WTC11 (cell line): ENCODE measurements around the gene ACP1. TPM values are rescaled to one million over a fixed set of nuclear protein-coding genes. Genes with fewer than 3 reads are reported as not detected.
A peak's percentile ranks its signal among the peaks of the same experiment; 100 is the strongest.

Source experiments
- ATAC-seq: fragments of 200-7000 bp; cut with Tn5 transposase; 2 replicates; pipeline ENCODE4 v1.10.0; 2021; ENCODE audit warnings: mild to moderate bottlenecking, moderate library complexity
- CTCF ChIA-PET: fragments of 300-600 bp; sonication (Branson Sonifier 250); formaldehyde crosslinking; loops from one replicate; lab custom pipeline; 2021; ENCODE audit warnings: antibody characterized with exemption; lab: Charles Lee
- POLR2A ChIA-PET: fragments of 350-600 bp; sonication (Branson Sonifier 250); formaldehyde crosslinking; loops from one replicate; lab custom pipeline; 2021; ENCODE audit warnings: antibody characterized with exemption; lab: Charles Lee
- DNase-seq: peaks from one replicate; pipeline ENCODE4 v3.0.0; 2021; ENCODE audit warnings: low spot score
- H3K27ac Mint-ChIP-seq: 2 replicates; pipeline ENCODE4 v1.8.0; 2021; ENCODE audit warnings: mixed read lengths
- H3K27me3 Mint-ChIP-seq: 2 replicates; pipeline ENCODE4 v1.8.0; 2021; ENCODE audit warnings: low read depth, mild to moderate bottlenecking, moderate library complexity, mixed read lengths
- H3K36me3 Mint-ChIP-seq: 2 replicates; pipeline ENCODE4 v1.8.0; 2021; ENCODE audit warnings: mixed read lengths
- H3K4me1 Mint-ChIP-seq: 2 replicates; pipeline ENCODE4 v1.8.0; 2022; ENCODE audit warnings: mixed read lengths
- H3K4me3 Mint-ChIP-seq: 2 replicates; pipeline ENCODE4 v1.8.0; 2021; ENCODE audit warnings: mild to moderate bottlenecking, moderate library complexity, mixed read lengths
- H3K9me3 Mint-ChIP-seq: 2 replicates; pipeline ENCODE4 v1.8.0; 2021; ENCODE audit warnings: mixed read lengths
- ARID4B ChIP-seq: sonication (generic); formaldehyde crosslinking; IDR thresholded peaks from 2 replicates; pipeline ENCODE4 v1.8.0; 2023; ENCODE audit warnings: missing genetic modification reagents, mild to moderate bottlenecking, borderline replicate concordance
- E2F5 ChIP-seq: sonication (generic); formaldehyde crosslinking; IDR thresholded peaks from 2 replicates; pipeline ENCODE4 v1.8.1; 2022; ENCODE audit warnings: mild to moderate bottlenecking, moderate library complexity, missing genetic modification reagents
- FOXK1 ChIP-seq: sonication (generic); formaldehyde crosslinking; IDR thresholded peaks from 2 replicates; pipeline ENCODE4 v1.8.0; 2022; ENCODE audit warnings: mild to moderate bottlenecking, moderate library complexity, missing genetic modification reagents
- GRHL2 ChIP-seq: fragments of 250-450 bp; sonication (Bioruptor Pico); IDR thresholded peaks from 2 replicates; pipeline ENCODE4 v1.8.0; 2022; ENCODE audit warnings: mild to moderate bottlenecking, moderate library complexity; ENCODE audit not compliant: insufficient replicate concordance, severe bottlenecking
- GTF2I ChIP-seq: fragments of 250-450 bp; sonication (Bioruptor Pico); conservative IDR thresholded peaks from 2 replicates; pipeline ENCODE4 v1.4.0; 2021; ENCODE audit warnings: mild to moderate bottlenecking
- IRF1 ChIP-seq: sonication (generic); formaldehyde crosslinking; IDR thresholded peaks from 2 replicates; pipeline ENCODE4 v1.8.0; 2023; ENCODE audit warnings: missing genetic modification reagents
- MXD4 ChIP-seq: fragments of 250-450 bp; sonication (Bioruptor Pico); IDR thresholded peaks from 2 replicates; pipeline ENCODE4 v1.8.0; 2021; ENCODE audit warnings: mild to moderate bottlenecking, moderate library complexity, borderline replicate concordance
- MYBL2 ChIP-seq: sonication (generic); formaldehyde crosslinking; IDR thresholded peaks from 2 replicates; pipeline ENCODE4 v1.8.1; 2023; ENCODE audit warnings: mild to moderate bottlenecking, moderate library complexity, missing genetic modification reagents
- NFATC4 ChIP-seq: fragments of 250-450 bp; sonication (Bioruptor Pico); IDR thresholded peaks from 2 replicates; pipeline ENCODE4 v1.9.0; 2021; ENCODE audit warnings: mild to moderate bottlenecking
- NR3C1 ChIP-seq: sonication (generic); formaldehyde crosslinking; conservative IDR thresholded peaks from 2 replicates; pipeline ENCODE4 v1.8.1; 2023; ENCODE audit warnings: low read depth, mild to moderate bottlenecking, missing genetic modification reagents
- OVOL2 ChIP-seq: fragments of 250-450 bp; sonication (Bioruptor Pico); IDR thresholded peaks from 2 replicates; pipeline ENCODE4 v1.9.0; 2021; ENCODE audit warnings: mild to moderate bottlenecking, borderline replicate concordance
- RORB ChIP-seq: fragments of 250-450 bp; sonication (Bioruptor Pico); IDR thresholded peaks from 2 replicates; pipeline ENCODE4 v1.9.0; 2021; ENCODE audit warnings: mild to moderate bottlenecking
- TP53 ChIP-seq: sonication (generic); formaldehyde crosslinking; IDR thresholded peaks from 2 replicates; pipeline ENCODE4 v1.8.1; 2023; ENCODE audit warnings: mild to moderate bottlenecking, missing genetic modification reagents
- USF1 ChIP-seq: sonication (generic); formaldehyde crosslinking; IDR thresholded peaks from 2 replicates; pipeline ENCODE4 v1.8.0; 2022; ENCODE audit warnings: mild to moderate bottlenecking, missing genetic modification reagents
- ZNF219 ChIP-seq: sonication (generic); formaldehyde crosslinking; IDR thresholded peaks from 2 replicates; pipeline ENCODE4 v1.8.0; 2023; ENCODE audit warnings: missing genetic modification reagents, mild to moderate bottlenecking, borderline replicate concordance
- ZNF281 ChIP-seq: sonication (generic); formaldehyde crosslinking; IDR thresholded peaks from 2 replicates; pipeline ENCODE4 v1.8.0; 2023; ENCODE audit warnings: mild to moderate bottlenecking, missing genetic modification reagents
- ZNF317 ChIP-seq: sonication (generic); formaldehyde crosslinking; IDR thresholded peaks from 2 replicates; pipeline ENCODE4 v1.8.1; 2023; ENCODE audit warnings: low read depth, mild to moderate bottlenecking, moderate library complexity, missing genetic modification reagents, borderline replicate concordance
- ZNF425 ChIP-seq: fragments of 250-450 bp; sonication (Bioruptor Pico); conservative IDR thresholded peaks from 2 replicates; pipeline ENCODE4 v1.9.0; 2021; ENCODE audit warnings: mild to moderate bottlenecking
- ZNF532 ChIP-seq: fragments of 250-450 bp; sonication (Bioruptor Pico); IDR thresholded peaks from 2 replicates; pipeline ENCODE4 v1.9.0; 2021; ENCODE audit warnings: mild to moderate bottlenecking, borderline replicate concordance
- total RNA-seq: library from RNA; stranded (reverse); gene quantifications from 3 replicates; pipeline ENCODE4 v1.2.3, GENCODE V29; 2021

The ACP1 gene
- total RNA-seq, 1 experiment from 2014 or later: 150 TPM

GRCh38 chr2:238869-239268 is 25.9 kb upstream of the ACP1 start:
- ATAC-seq: no peak
- TF ChIP-seq ZNF425 (CRISPR knock-in tag) (no peak), ZNF219 (no peak), NR3C1 (no peak), GRHL2 (CRISPR knock-in tag) (no peak), OVOL2 (no peak), ARID4B (CRISPR knock-in tag) (no peak), NFATC4 (no peak), ZNF532 (no peak), TP53 (CRISPR knock-in tag) (no peak), E2F5 (CRISPR knock-in tag) (no peak), MXD4 (no peak), ZNF317 (CRISPR knock-in tag) (no peak), RORB (CRISPR knock-in tag) (no peak)
- TF ChIP-seq, all 79 proteins: peak for 0
- CTCF ChIA-PET: interaction anchor here (1.3 to 2.7 kb wide), 2 partner anchors 8 to 52 kb away, joined by 3 to 16 read pairs; no protein-coding TSS in a partner anchor
- Mint-ChIP-seq H3K4me3 (no peak overlapping the region), H3K27ac (0 out of 2 replicates have a peak overlapping the region, but pooled peaks have one; percentile 39), H3K27me3 (no peaks in the 10 kb centered on the region), H3K9me3 (peaks cover 9% of the 10 kb centered on the region), H3K4me1 (peaks cover 18% of the 10 kb centered on the region), H3K36me3 (peaks cover 29% of the 10 kb centered on the region)
- DNase-seq: no peak
- POLR2A ChIA-PET: no interaction called here

- POLR2A ChIA-PET: no interaction called here
- Mint-ChIP-seq H3K9me3 (peaks cover 9% of the 10 kb centered on the region), H3K36me3 (peaks cover 44% of the 10 kb centered on the region), H3K27me3 (no peaks in the 10 kb centered on the region), H3K4me1 (peaks cover 3% of the 10 kb centered on the region; the same call in 1 of the 2 replicates), H3K27ac (no peak overlapping the region), H3K4me3 (no peak overlapping the region)
- CTCF ChIA-PET: interaction anchor here (2.7 kb wide), 1 partner anchor 11 kb away, joined by 31 read pairs; no protein-coding TSS in a partner anchor
- DNase-seq (no peak), ATAC-seq (no peak)
- TF ChIP-seq MYBL2 (no peak), GTF2I (no peak), IRF1 (CRISPR knock-in tag) (no peak), USF1 (CRISPR knock-in tag) (no peak), ZNF281 (CRISPR knock-in tag) (no peak), FOXK1 (CRISPR knock-in tag) (no peak)
These were observed 20.2 kb upstream of the ACP1 start for GRCh38 chr2:244547-244946.
